PFSK-1 (cell line): ENCODE results near the gene TSPAN16.

Experiments
- FOXP2 ChIP-seq: optimal IDR thresholded peaks from 2 replicates; pipeline ENCODE3; 2011; ENCODE audit warnings: borderline replicate concordance, control low read depth, inconsistent platforms; ENCODE audit not compliant: insufficient read depth; ENCODE audit errors: extremely low read length, extremely low read depth
- POLR2AphosphoS5 ChIP-seq: IDR thresholded peaks from 2 replicates; pipeline ENCODE4 v1.6.1; 2012; ENCODE audit warnings: low read depth, mild to moderate bottlenecking, control low read depth, low read length, moderate library complexity
- REST ChIP-seq, 2 experiments: IDR thresholded peaks; 2 replicates each; pipeline versions ENCODE4 v1.6.1 to v1.8.0; 2011 to 2012; ENCODE audit warnings: low read depth in 2 of 2, low read length in 2 of 2, control low read depth in 1 of 2, inconsistent platforms in 1 of 2, mild to moderate bottlenecking in 1 of 2, moderate library complexity in 1 of 2; ENCODE audit not compliant: insufficient read depth in 1 of 2
- SIN3A ChIP-seq: IDR thresholded peaks from 2 replicates; pipeline ENCODE4 v1.6.1; 2012; ENCODE audit warnings: mild to moderate bottlenecking, low read length, moderate library complexity, borderline replicate concordance; ENCODE audit not compliant: insufficient read depth
- TAF1 ChIP-seq: IDR thresholded peaks from 2 replicates; pipeline ENCODE4 v1.6.1; 2012; ENCODE audit warnings: low read length, control low read depth, borderline replicate concordance; ENCODE audit not compliant: insufficient read depth

- TF ChIP-seq TAF1: no peak
- no peak for TF ChIP-seq POLR2AphosphoS5
- TF ChIP-seq SIN3A: no peak
- no peak for TF ChIP-seq REST (IDR thresholded peaks at IDR 0.05; ENCODE audit: insufficient read depth in 1 of 2, low read depth in 2 of 2, low read length in 2 of 2)
- no peak for TF ChIP-seq FOXP2
These were observed 4.2 kb downstream of the TSPAN16 start for GRCh38 chr19:11299946-11300810.
